Activated T-cell treated with anti-CD3 and anti-CD28 coated beads for 4 hours (primary cell): Measurements from ENCODE around the gene MAST4.
"Not testable (repeated sequence)": the region's sequence is repeated elsewhere in the genome, so short reads cannot be mapped to it uniquely, and the experiment has no call there.

ENCODE experiments used
- DNase-seq: peaks from one replicate; pipeline ENCODE4 v3.0.0-alpha.2; 2020

MAST4 gene

DNA sequence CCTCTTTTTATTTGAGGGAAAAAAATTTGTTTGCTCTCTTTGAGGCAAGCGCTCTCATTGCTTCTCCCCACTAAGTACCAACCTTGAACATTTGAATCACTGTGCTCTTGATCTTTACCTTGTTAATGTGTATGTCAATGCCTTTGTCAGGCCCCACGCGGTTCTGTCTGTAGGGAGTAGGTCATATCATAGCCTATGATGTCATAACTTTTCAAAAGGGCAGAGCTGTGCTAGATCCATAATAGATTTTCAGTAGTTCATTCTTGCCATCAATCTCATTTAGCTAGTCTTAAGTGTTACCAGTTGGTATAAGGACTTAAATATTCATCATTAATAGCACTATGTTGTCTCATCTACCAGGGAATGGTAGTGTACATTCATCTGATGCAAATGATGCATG is 56.6 kb downstream of the MAST4 start:
- no peak for DNase-seq

- DNase-seq: no peak
These were observed 57.1 kb downstream of the MAST4 start for GRCh38 chr5:66653325-66653724.

DNA sequence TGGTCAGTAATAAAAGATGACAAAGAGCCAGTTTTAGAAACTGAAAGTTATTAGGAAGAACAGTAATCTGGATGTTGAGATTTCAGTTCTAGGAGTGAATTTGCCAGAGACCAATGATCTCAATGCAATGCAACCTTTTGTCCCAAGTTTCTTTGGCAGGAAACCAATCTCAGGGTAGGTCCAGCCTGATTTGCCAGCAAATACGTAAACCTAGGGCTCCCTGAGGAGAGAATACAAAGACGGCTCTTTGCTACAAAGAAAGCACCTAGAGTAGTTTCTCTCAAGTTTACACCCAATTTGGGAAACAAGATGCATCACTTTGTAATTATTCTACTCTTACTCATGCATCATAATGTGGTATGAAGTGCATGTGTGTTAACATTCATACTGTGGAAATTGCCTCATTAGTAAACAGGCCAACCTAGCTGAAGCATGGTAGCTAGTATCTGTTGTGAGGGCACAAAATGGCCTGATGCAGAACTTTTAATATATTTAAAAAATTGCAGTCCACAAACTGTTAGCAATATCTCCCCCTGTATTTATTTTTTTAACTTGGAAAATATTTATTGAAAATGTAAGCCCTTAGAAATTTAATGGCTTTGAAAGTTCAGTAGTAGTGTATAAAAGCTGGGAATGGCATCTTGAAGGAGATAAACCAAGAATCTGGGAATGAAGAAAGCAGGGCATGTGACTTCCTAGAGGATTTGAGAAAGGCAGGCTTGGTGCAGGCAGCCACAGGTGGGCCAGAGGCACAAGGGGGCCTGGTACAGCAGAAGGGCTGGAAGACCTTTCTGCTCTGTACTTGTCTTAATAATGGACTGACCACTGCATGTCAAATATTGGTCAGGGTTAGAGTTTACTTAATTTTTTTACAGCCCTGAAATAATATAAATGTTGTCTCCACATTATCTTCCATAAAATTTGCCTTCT is 59.5 kb downstream of the MAST4 start:
- no peak for DNase-seq

DNA sequence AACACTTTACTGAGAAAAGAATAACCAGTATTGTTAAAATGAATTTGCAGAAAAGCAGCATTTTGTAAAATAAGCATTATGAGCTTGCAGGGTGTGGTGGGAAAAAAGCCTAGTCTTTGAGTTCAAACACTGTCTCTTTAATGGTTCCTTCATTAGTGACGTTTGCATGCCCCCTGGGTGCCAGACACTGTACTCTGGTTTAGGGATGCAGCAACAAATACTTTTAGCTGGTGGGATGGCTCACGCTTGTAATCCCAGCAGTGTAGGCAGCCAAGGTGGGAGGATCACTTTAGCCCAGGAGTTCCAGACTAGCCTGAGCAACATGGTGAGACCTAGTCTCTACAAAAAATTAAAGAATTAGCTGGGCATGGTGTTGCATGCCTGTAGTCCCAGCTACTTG is 62.3 kb downstream of the MAST4 start:
- DNase-seq: no peak

DNA sequence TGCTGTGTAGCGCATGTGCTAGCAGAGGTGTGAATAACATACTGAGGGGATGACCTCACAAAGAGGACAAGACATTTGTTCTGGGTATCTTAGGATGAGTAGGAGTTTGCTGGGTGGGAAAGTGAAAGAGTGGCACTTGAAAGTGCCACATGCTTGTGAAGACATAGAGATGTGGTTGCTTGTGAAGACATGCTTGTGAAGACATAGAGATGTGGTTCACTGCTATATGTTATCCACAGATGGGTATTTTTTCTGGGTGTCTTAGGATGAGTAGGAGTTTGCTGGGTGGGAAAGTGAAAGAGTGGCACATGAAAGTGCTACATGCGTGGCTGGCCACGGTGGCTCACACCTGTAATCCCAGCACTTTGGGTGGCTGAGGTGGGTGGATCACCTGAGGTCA is 63.6 kb downstream of the MAST4 start:
- no peak for DNase-seq

DNA sequence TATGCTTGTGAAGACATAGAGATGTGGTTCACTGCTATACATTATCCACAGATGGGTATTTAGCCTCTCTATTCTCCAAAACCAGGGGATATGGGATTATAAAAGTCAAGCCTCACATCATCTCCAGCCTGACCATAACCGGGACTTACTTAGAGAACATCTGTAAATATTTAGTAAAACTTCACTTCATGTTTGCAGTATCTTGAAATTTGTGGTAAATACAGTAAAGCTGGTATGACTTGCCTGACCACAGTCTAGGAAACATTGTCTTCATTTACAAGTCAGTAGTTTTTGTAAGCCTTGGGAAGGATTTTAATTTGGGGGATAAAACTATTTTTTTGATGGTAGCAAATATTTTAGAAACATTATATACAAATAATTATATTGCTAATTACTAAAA is 64.2 kb downstream of the MAST4 start:
- DNase-seq: no peak

- no peak for DNase-seq
These were observed 65.0 kb downstream of the MAST4 start for GRCh38 chr5:66661149-66661548.

GRCh38 chr5:66666778-66667177 is 70.6 kb downstream of the MAST4 start:
- DNase-seq: no peak

- DNase-seq: no peak
These were observed 73.1 kb downstream of the MAST4 start for GRCh38 chr5:66669086-66669861.

DNA sequence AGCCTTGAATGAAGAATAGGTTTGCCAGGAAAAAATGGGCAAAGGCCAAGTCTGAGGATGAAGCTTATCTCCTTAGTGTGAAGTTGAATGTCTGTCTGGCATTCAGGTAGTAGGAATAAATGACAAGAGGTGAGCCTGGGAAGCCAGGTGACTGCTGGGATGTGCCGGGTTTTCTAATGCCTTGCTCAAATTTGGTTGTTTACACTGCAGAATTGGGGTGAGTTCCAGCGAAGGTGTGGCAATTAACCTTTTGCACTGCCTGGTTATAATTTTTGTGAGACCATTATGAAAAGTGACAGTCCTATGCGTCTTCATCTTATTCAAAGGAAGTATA is 73.6 kb downstream of the MAST4 start:
- DNase-seq: no peak

DNA sequence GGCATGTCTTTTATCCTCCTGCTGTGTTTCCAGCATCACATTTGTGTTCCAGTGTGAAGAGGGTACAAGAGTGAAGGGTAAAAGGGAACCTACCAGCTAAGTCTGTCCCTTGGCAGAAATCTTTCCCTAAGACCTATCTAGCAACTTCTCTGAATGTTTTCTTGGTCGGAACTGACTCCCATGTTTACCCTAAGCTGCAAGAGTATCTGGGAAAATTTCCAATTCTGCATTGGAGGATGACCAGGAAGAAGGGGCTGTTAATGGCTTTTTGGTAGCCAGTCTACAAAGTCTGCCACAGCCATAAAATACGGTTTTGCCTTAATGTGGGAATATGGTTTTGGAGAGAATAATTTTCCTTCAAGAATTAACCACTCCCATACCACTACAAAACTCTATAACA is 75.1 kb downstream of the MAST4 start:
- no peak for DNase-seq

DNA sequence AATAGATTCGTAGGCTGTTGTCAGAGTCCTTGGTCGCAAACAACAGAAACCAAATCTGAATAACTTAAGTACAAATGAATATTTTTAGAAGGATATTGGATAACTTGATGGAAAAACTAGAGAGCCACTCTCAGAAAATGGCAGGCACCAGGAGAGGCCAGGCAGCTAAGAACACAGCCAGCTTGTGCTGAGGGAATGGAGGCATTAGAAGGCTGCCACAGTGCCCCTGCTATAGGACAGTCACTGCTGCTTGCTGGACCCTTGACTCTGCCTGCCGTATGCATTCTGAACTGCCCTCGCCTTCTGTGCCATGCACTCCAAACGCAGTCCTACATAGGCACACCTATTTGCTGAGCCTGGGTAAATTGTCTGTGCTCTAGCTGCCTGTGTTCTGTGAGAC is 78.6 kb downstream of the MAST4 start:
- no peak for DNase-seq

DNA sequence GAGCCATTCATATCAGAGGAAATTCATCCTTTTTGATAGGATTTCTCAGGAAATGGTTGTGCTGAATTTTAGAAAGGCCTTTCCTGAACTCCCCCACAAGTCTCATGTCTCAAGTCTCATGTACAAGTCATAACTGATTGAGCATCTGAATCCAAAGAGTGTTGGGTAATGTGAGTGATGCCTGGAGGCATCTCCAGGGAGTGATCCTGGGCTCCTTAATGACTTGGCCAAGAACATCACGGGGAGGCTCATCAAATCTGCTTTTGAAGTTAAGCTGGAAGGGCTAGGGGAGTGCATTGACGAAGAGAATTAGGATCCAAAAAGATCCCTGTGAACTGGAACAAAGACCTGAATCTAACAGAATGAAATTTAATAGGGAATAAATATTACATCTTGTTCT is 79.2 kb downstream of the MAST4 start:
- DNase-seq: no peak

DNA sequence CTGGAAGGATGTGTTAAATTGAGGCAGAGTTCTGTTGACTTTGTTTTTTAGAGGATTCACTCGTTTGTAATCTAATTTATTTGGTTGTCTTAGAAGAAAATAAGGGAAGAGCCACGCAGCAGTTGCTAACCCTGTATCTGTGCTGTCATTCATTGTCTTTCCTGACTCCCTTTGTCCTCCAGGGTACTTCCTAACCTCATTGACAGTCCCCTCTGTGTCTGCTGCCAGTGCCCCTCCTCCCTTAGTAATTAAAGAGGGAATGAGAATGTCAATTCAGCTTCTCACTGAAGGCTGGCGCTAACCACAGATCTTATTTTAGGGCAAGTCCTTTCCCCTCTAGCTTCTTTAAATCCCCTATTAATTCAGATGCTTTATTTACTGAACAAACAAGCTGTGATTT is 84.0 kb downstream of the MAST4 start:
- no peak for DNase-seq

DNA sequence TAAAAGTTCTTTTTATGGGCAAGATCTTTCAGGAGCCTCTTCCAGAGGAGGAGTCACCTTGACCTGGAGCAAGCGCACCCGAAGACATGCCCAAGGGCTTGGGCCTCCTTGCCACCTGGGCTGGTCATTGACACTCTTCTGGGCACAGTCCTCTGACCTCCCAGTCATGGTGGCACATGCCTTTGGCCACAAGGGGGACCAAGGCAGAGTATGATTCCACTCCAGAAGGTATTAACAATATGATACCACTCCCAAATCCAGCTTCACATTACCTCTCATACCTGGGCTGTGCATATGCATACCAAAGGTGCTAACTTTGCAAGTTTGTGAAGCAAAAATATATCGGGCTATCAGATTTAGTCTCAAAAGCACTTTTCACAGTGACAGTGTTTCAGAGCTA is 84.6 kb downstream of the MAST4 start:
- no peak for DNase-seq

DNA sequence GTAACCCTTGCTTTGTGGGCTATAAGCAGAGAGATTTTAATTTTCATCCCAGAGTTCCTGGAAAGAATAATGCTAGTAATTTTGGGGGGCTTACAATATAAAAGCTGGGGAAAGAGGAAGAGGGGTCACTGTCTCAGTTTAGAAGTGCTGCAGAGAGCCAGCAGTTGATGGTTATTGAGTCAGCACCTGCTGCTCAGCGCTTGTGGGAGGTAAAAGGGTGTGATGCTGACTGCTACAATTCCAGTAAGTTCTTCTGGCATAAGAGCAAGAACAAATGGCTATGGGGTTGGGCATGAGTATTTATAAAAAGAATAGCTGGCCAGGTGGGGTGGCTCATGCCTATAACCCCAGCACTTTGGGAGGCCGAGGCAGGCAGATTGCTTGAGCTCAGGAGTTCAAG is 88.5 kb downstream of the MAST4 start:
- DNase-seq: no peak

- no peak for DNase-seq
These were observed 93.5 kb downstream of the MAST4 start for GRCh38 chr5:66689522-66690220.

DNA sequence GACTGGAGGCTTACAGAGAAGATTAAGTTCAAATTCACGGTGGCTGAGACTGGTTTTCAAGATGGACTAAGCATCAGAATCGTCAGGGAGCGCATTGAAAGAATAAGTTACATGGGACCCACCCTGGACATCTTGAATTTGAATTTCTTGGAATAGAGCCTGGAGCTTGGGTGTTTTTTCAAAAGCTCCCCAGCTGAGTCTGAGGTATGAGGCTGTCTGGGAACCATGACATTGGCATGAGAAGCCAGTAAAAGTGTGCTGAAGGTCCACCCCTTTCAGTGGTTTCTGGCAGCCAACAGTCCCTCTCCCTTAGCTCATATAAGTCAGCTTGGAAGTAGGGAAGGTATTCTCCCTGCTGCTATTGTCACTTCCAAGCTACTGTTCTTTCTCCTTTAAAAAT is 97.8 kb downstream of the MAST4 start:
- no peak for DNase-seq

- not testable (repeated sequence) for DNase-seq
These were observed 99.6 kb downstream of the MAST4 start for GRCh38 chr5:66695840-66696239.

DNA sequence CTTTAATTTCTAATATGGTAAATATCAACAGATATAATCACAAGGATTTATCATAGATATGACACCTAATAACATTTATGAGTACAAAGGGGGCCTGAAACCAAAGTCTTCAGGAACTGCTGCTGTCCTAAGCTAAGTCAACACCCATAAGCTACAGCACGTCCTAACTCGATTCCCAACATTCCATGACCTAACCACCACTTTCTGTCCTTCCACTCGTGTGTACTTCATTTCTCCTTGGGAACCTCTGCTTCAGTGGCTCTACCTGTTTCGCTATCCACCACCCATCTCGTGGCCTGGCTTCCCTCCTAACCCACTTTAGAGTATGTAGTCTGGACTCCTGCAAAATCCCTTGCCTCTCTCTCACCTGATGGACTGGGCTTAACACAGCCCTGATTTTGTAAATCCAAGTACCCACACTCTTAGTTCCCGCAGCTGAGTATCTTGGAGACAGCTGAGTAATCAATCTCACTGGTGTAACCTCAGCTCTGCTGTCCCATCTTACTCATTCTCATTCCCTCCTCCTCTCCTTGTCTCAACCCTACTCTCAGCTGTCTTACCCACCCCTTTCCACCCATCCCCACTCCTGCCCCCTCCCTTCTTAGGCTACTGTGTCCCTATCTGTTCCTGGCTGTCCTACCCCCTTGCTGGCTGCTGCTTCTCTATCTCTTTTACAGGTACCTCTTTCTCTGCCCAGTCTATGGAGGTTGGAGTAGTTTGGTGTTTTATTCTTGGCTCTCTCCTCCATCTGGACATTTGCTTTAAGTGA is 101.8 kb downstream of the MAST4 start:
- DNase-seq: no peak

- DNase-seq: no peak
These were observed 105.1 kb downstream of the MAST4 start for GRCh38 chr5:66701244-66701643.

- DNase-seq: no peak
These were observed 106.2 kb downstream of the MAST4 start for GRCh38 chr5:66702426-66702825.
